ENCODE measurements around the gene EMP2. TPM values are rescaled to one million over a fixed set of nuclear protein-coding genes. Genes with fewer than 3 reads are reported as not detected.

The EMP2 gene
- polyA plus RNA-seq, 2 of the 4 experiments (the other 2 are of a cell fraction), result 14.2 to 21.4 TPM

- ChIA-PET CTCF (interaction anchor here (1.0 to 2.6 kb wide), 3 partner anchors 9 to 19 kb away, joined by 3 to 13 read pairs (median 4); no protein-coding TSS in a partner anchor), POLR2A (no interaction called here)
- no peak overlapping the region for H3K27ac ChIP-seq
- no peak overlapping the region for H3K4me2 ChIP-seq
- 0 out of 3 replicates have a peak, but pooled peaks cover 4% of the 10 kb centered on the region for H3K4me1 ChIP-seq
- no peaks in the 10 kb centered on the region for H3K9me3 ChIP-seq
- ATAC-seq, result no peak
- no peak for TF ChIP-seq MYC (IDR thresholded peaks at IDR 0.05; ENCODE audit: borderline replicate concordance, low read length)
- 92% methylated on average over 1 of the region's 1 CpG for WGBS (ENCODE audit: missing lambda C conversion rate)
- H3K4me3 ChIP-seq, result no peak overlapping the region
- FAIRE-seq, result no peak
- DNase-seq (ENCODE audit: low read depth in 1 of 2, low spot score in 1 of 2), result no peak
These were observed 50.3 kb downstream of the EMP2 start for GRCh38 chr16:10529895-10530669.

- POLR2A ChIA-PET, result no interaction called here
- Histone ChIP-seq H3K9me3 (no peaks in the 10 kb centered on the region), H3K4me3 (no peak overlapping the region), H3K27ac (no peak overlapping the region), H3K4me2 (no peak overlapping the region), H3K4me1 (0 out of 3 replicates have a peak, but pooled peaks cover 1% of the 10 kb centered on the region)
- ATAC-seq (no peak), FAIRE-seq (no peak), DNase-seq (ENCODE audit: low read depth in 1 of 2, low spot score in 1 of 2) (no peak)
- TF ChIP-seq CBX2 (IDR thresholded peaks at IDR 0.05; ENCODE audit: borderline replicate concordance, low read depth), result no peak
- TF ChIP-seq HES2 (IDR thresholded peaks at IDR 0.05), result no peak
- TF ChIP-seq HDAC2 (IDR thresholded peaks at IDR 0.05), result no peak
- no peak for TF ChIP-seq ZNF302 (CRISPR knock-in tag; IDR thresholded peaks at IDR 0.05)
- no peak for TF ChIP-seq NR3C1 (IDR thresholded peaks at IDR 0.05)
- no peak for TF ChIP-seq KDM1A (IDR thresholded peaks at IDR 0.05; ENCODE audit: low read depth)
- no peak for TF ChIP-seq CHD4 (IDR thresholded peaks at IDR 0.05; ENCODE audit: borderline replicate concordance)
- TF ChIP-seq RFX5 (IDR thresholded peaks at IDR 0.05), result no peak
- no peak for TF ChIP-seq MAFK (IDR thresholded peaks at IDR 0.05; ENCODE audit: partially characterized antibody)
- TF ChIP-seq E2F6 (IDR thresholded peaks at IDR 0.05; ENCODE audit: borderline replicate concordance, low read depth), result no peak
- TF ChIP-seq USF2 (IDR thresholded peaks at IDR 0.05), result no peak
- TF ChIP-seq RCOR1 (IDR thresholded peaks at IDR 0.05; ENCODE audit: low read depth, low read length), result no peak
- no peak for TF ChIP-seq ZC3H11A (IDR thresholded peaks at IDR 0.05)
- no peak for TF ChIP-seq CEBPB (IDR thresholded peaks at IDR 0.05)
- TF ChIP-seq KDM5A (IDR thresholded peaks at IDR 0.05), result no peak
- TF ChIP-seq FOSB (CRISPR knock-in tag; IDR thresholded peaks at IDR 0.05), result no peak
- TF ChIP-seq FOXS1 (CRISPR knock-in tag; IDR thresholded peaks at IDR 0.05), result no peak
- TF ChIP-seq HMGXB4 (CRISPR knock-in tag; IDR thresholded peaks at IDR 0.05; ENCODE audit: borderline replicate concordance), result no peak
- no peak for TF ChIP-seq HOXB13 (CRISPR knock-in tag; IDR thresholded peaks at IDR 0.05; ENCODE audit: low read depth)
- 95% methylated on average over 8 of the region's 8 CpGs for WGBS (ENCODE audit: missing lambda C conversion rate)
- CTCF ChIA-PET, result no interaction called here
These were observed 51.8 kb downstream of the EMP2 start for GRCh38 chr16:10528635-10529034.

- no peak for DNase-seq (ENCODE audit: low read depth in 1 of 2, low spot score in 1 of 2)
- Histone ChIP-seq H3K4me2 (no peak overlapping the region), H3K27ac (no peak overlapping the region), H3K4me3 (no peak overlapping the region), H3K4me1 (no peaks in the 10 kb centered on the region), H3K9me3 (no peaks in the 10 kb centered on the region)
- TF ChIP-seq MAFK (IDR thresholded peaks at IDR 0.05; ENCODE audit: partially characterized antibody), result no peak
- no peak for TF ChIP-seq BHLHE40 (IDR thresholded peaks at IDR 0.05; ENCODE audit: low read depth, low read length)
- TF ChIP-seq HES2 (IDR thresholded peaks at IDR 0.05), result no peak
- no peak for TF ChIP-seq RAD21 (conservative IDR thresholded peaks at IDR 0.05 in 1 of 2, IDR thresholded peaks at IDR 0.05 in 1 of 2)
- no peak for TF ChIP-seq TFCP2L1 (CRISPR knock-in tag; IDR thresholded peaks at IDR 0.05)
- no peak for TF ChIP-seq GATA3 (IDR thresholded peaks at IDR 0.05; ENCODE audit: borderline replicate concordance)
- no peak for TF ChIP-seq PHF8 (IDR thresholded peaks at IDR 0.05; ENCODE audit: borderline replicate concordance, low read depth)
- TF ChIP-seq MAZ (IDR thresholded peaks at IDR 0.05; ENCODE audit: borderline replicate concordance, low read depth, low read length), result no peak
- TF ChIP-seq HOXB13 (CRISPR knock-in tag; IDR thresholded peaks at IDR 0.05; ENCODE audit: low read depth), result no peak
- no peak for TF ChIP-seq POLR2AphosphoS2 (conservative IDR thresholded peaks at IDR 0.05; ENCODE audit: low read length)
- POLR2A ChIA-PET, result no interaction called here
- no peak for ATAC-seq
- WGBS (ENCODE audit: missing lambda C conversion rate), result 95% methylated on average over 7 of the region's 7 CpGs
- CTCF ChIA-PET, result interaction anchor here (0.9 to 8.7 kb wide), 3 partner anchors 12 to 210 kb away, joined by 4 to 57 read pairs (median 5); no protein-coding TSS in a partner anchor
- no peak for FAIRE-seq
These were observed 53.4 kb downstream of the EMP2 start for GRCh38 chr16:10526962-10527361.

Data from A549 (cell line).